Mucosa of descending colon (tissue), 3 donors: Measurements from ENCODE around the gene ARL16. TPM values are rescaled to one million over a fixed set of nuclear protein-coding genes. Genes with fewer than 3 reads are reported as not detected.

ENCODE experiments used
- ATAC-seq: fragments of 200-7000 bp; cut with Tn5 transposase; one replicate; pipeline ENCODE4 v1.9.1; 2020; ENCODE audit warnings: mild to moderate bottlenecking, moderate library complexity
- DNase-seq, 3 donors: peaks; one replicate each; pipeline ENCODE4 v3.0.0-alpha.2; 2020
- H3K36me3 ChIP-seq: fragments of 200-600 bp; one replicate; pipeline ENCODE4 v1.8.0; 2021; ENCODE audit warnings: low read depth, mild to moderate bottlenecking
- H3K4me1 ChIP-seq: fragments of 200-600 bp; one replicate; pipeline ENCODE4 v1.8.0; 2021; ENCODE audit warnings: low read depth, mild to moderate bottlenecking
- H3K4me3 ChIP-seq: fragments of 200-600 bp; one replicate; pipeline ENCODE4 v1.8.0; 2021; ENCODE audit warnings: mild to moderate bottlenecking
- H3K9me3 ChIP-seq: fragments of 200-600 bp; one replicate; pipeline ENCODE4 v1.8.0; 2021; ENCODE audit warnings: mild to moderate bottlenecking
- intact Hi-C, 2 donors: fragments of 100-400 bp; cut with DNase I in 1 of 2; cut with micrococcal nuclease in 1 of 2; formaldehyde crosslinking; loops; one replicate each; pipeline versions ENCODE4 v1.11.0 to v1.11.1; 2022; cut with DNase I, micrococcal nuclease
- microRNA-seq: library from miRNA; unstranded; fragments of <30 nt; microRNA quantifications from one replicate; pipeline ENCODE4, GENCODE V29; 2019
- total RNA-seq, 3 donors: library from RNA; stranded (reverse); fragmentation: NEBNext Ultra II Directional in 2 of 3; extraction: Animal tissue kit (Norgen Biotek cat#: 25700) in 2 of 3; gene quantifications; one replicate each; pipeline versions ENCODE4 v1.2.1 to v1.2.4, GENCODE V29; 2021 to 2023
- TF ChIP-seq, protein P1 (sequence below): fragments of 200-600 bp; IDR thresholded peaks from one replicate; pipeline ENCODE4 v1.8.0; 2022; ENCODE audit warnings: antibody characterized with exemption, mild to moderate bottlenecking
- donor health status: DM: no; HTN: no; CAD: no; lungs with moderate emphysema.
- donor health status: DM: no; HTN: no; CAD: no.
- donor health status: DM: no; HTN: yes; CAD: no.

ARL16 gene
- total RNA-seq, 3 donors from 2014 or later: 14.0 to 27.6 (median 26.1) TPM

DNA sequence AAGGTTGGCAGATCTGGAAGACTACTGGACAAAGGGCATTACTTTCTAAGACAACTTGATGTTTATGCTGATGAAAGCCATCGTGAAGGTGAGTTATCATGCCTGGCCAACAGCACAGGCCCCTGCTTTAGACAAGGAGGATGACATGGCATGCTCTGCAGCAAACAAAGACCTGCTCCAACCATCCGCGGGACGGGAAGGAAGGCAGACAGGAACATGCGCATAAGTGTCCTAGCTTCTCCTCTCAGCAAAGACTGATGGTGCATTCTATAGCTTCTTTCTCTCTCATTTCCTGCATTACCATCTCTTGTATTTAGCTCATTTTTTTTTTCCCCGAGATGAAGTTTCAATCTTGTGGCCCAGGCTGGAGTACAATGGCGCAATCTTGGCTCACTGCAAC lies 52.1 kb downstream of the ARL16 start:
- H3K4me1 ChIP-seq: peaks cover 10% of the 10 kb centered on the region
- no peak for ATAC-seq
- TF ChIP-seq, protein P1, sequence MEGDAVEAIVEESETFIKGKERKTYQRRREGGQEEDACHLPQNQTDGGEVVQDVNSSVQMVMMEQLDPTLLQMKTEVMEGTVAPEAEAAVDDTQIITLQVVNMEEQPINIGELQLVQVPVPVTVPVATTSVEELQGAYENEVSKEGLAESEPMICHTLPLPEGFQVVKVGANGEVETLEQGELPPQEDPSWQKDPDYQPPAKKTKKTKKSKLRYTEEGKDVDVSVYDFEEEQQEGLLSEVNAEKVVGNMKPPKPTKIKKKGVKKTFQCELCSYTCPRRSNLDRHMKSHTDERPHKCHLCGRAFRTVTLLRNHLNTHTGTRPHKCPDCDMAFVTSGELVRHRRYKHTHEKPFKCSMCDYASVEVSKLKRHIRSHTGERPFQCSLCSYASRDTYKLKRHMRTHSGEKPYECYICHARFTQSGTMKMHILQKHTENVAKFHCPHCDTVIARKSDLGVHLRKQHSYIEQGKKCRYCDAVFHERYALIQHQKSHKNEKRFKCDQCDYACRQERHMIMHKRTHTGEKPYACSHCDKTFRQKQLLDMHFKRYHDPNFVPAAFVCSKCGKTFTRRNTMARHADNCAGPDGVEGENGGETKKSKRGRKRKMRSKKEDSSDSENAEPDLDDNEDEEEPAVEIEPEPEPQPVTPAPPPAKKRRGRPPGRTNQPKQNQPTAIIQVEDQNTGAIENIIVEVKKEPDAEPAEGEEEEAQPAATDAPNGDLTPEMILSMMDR: no peak
- H3K9me3 ChIP-seq: no peaks in the 10 kb centered on the region
- no peak overlapping the region for H3K4me3 ChIP-seq
- intact Hi-C loops: no loop called here
- no peak for DNase-seq
- H3K36me3 ChIP-seq: peaks cover 5% of the 10 kb centered on the region

Small RNA genes lying within 50 kb of the gene (microRNA-seq; reads per million reads assigned to microRNA genes)
- not detected for gene MIR6786

Other genes with a start within 250 kb of the ARL16 start
- gene ACTG1, start 171.0 kb downstream of the ARL16 start, total RNA-seq: 1,000 to 10,000 TPM; 1,922 to 4,060 (median 3,184) TPM
- 1 to 10 TPM; 1.6 to 4.0 (median 2.5) TPM for gene FSCN2, start 155.4 kb downstream of the ARL16 start, total RNA-seq
- 10 to 100 TPM; 23.2 to 28.9 (median 25.0) TPM for gene FAAP100, start 131.4 kb downstream of the ARL16 start, total RNA-seq
- 10 to 100 TPM; 78.4 to 89.5 (median 78.6) TPM for gene NPLOC4, start 46.7 kb downstream of the ARL16 start, total RNA-seq
- under 1 TPM; 0.27 to 0.47 (median 0.41) TPM for gene TSPAN10, start 46.6 kb downstream of the ARL16 start, total RNA-seq
- 1 to 10 TPM in 1 of 3 donors, under 1 TPM in 1, not detected in 1; 0.39 to 1.2 TPM for gene PDE6G, start 27.3 kb downstream of the ARL16 start, total RNA-seq
- 10 to 100 TPM; 26.3 to 27.5 (median 26.8) TPM for gene OXLD1, start 17.2 kb downstream of the ARL16 start, total RNA-seq
- 10 to 100 TPM; 15.5 to 19.6 (median 15.6) TPM for gene CCDC137, start 17.1 kb downstream of the ARL16 start, total RNA-seq
- 100 to 1,000 TPM in 2 of 3 donors, 10 to 100 TPM in 1; 91.4 to 126 (median 102) TPM for gene HGS, start 214 bp upstream of the ARL16 start, total RNA-seq
- 100 to 1,000 TPM in 2 of 3 donors, 10 to 100 TPM in 1; 69.0 to 109 (median 108) TPM for gene MRPL12, start 19.6 kb upstream of the ARL16 start, total RNA-seq
- 10 to 100 TPM; 22.9 to 61.6 (median 57.6) TPM for gene SLC25A10, start 28.5 kb upstream of the ARL16 start, total RNA-seq
- gene GCGR, start 120.4 kb upstream of the ARL16 start, total RNA-seq: under 1 TPM; 0.22 to 0.98 (median 0.43) TPM
- gene MCRIP1, start 149.5 kb upstream of the ARL16 start, total RNA-seq: 10 to 100 TPM; 21.2 to 80.2 (median 38.7) TPM
- under 1 TPM in 2 of 3 donors, not detected in 1; 0.52 to 0.84 TPM for gene PPP1R27, start 151.3 kb upstream of the ARL16 start, total RNA-seq
- 100 to 1,000 TPM; 354 to 727 (median 491) TPM for gene P4HB, start 176.7 kb upstream of the ARL16 start, total RNA-seq
- 100 to 1,000 TPM; 326 to 473 (median 442) TPM for gene ARHGDIA, start 187.5 kb upstream of the ARL16 start, total RNA-seq
- gene ALYREF, start 207.8 kb upstream of the ARL16 start, total RNA-seq: 10 to 100 TPM; 38.1 to 88.7 (median 43.3) TPM
- 10 to 100 TPM; 78.2 to 97.1 (median 81.3) TPM for gene ANAPC11, start 207.9 kb upstream of the ARL16 start, total RNA-seq
- gene NPB, start 218.4 kb upstream of the ARL16 start, total RNA-seq: under 1 TPM; 0.12 to 0.51 (median 0.26) TPM
- 10 to 100 TPM; 36.0 to 59.4 (median 58.3) TPM for gene PCYT2, start 227.6 kb upstream of the ARL16 start, total RNA-seq
- 10 to 100 TPM; 50.1 to 83.5 (median 73.7) TPM for gene SIRT7, start 234.4 kb upstream of the ARL16 start, total RNA-seq
- gene MAFG, start 243.9 kb upstream of the ARL16 start, total RNA-seq: 10 to 100 TPM; 17.4 to 34.0 (median 21.1) TPM